Mucosa of descending colon (tissue), 3 donors: ENCODE results near the gene GPR33. TPM values are rescaled to one million over a fixed set of nuclear protein-coding genes. Genes with fewer than 3 reads are reported as not detected.
"Not testable (repeated sequence)": the region's sequence is repeated elsewhere in the genome, so short reads cannot be mapped to it uniquely, and the experiment has no call there.

Experiments used
- ATAC-seq: fragments of 200-7000 bp; cut with Tn5 transposase; one replicate; pipeline ENCODE4 v1.9.1; 2020; ENCODE audit warnings: mild to moderate bottlenecking, moderate library complexity
- DNase-seq, 3 donors: peaks; one replicate each; pipeline ENCODE4 v3.0.0-alpha.2; 2020
- H3K36me3 ChIP-seq: fragments of 200-600 bp; one replicate; pipeline ENCODE4 v1.8.0; 2021; ENCODE audit warnings: low read depth, mild to moderate bottlenecking
- H3K4me1 ChIP-seq: fragments of 200-600 bp; one replicate; pipeline ENCODE4 v1.8.0; 2021; ENCODE audit warnings: low read depth, mild to moderate bottlenecking
- H3K4me3 ChIP-seq: fragments of 200-600 bp; one replicate; pipeline ENCODE4 v1.8.0; 2021; ENCODE audit warnings: mild to moderate bottlenecking
- H3K9me3 ChIP-seq: fragments of 200-600 bp; one replicate; pipeline ENCODE4 v1.8.0; 2021; ENCODE audit warnings: mild to moderate bottlenecking
- CTCF ChIP-seq: fragments of 200-600 bp; IDR thresholded peaks from one replicate; pipeline ENCODE4 v1.8.0; 2022; ENCODE audit warnings: antibody characterized with exemption, mild to moderate bottlenecking
- intact Hi-C, 2 donors: fragments of 100-400 bp; cut with DNase I in 1 of 2; cut with micrococcal nuclease in 1 of 2; formaldehyde crosslinking; loops; one replicate each; pipeline versions ENCODE4 v1.11.0 to v1.11.1; 2022; cut with DNase I, micrococcal nuclease
- total RNA-seq, 3 donors: library from RNA; stranded (reverse); fragmentation: NEBNext Ultra II Directional in 2 of 3; extraction: Animal tissue kit (Norgen Biotek cat#: 25700) in 2 of 3; gene quantifications; one replicate each; pipeline versions ENCODE4 v1.2.1 to v1.2.4, GENCODE V29; 2021 to 2023
- donor health status: DM: no; HTN: no; CAD: no; lungs with moderate emphysema.
- donor health status: DM: no; HTN: no; CAD: no.
- donor health status: DM: no; HTN: yes; CAD: no.

The GPR33 gene
- total RNA-seq, 3 donors from 2014 or later = not detected

GRCh38 chr14:31477248-31477647, 10.6 kb downstream of the GPR33 start:
- intact Hi-C loops = no loop called here
- ATAC-seq (no peak), DNase-seq (no peak)
- Histone ChIP-seq H3K4me1 (no peaks in the 10 kb centered on the region), H3K9me3 (no peaks in the 10 kb centered on the region), H3K36me3 (no peaks in the 10 kb centered on the region), H3K4me3 (no peak overlapping the region)
- no peak for TF ChIP-seq CTCF

- no peak overlapping the region for H3K4me3 ChIP-seq
- intact Hi-C loops = no loop called here
- no peak for ATAC-seq
Observed at GRCh38 chr14:31476131-31476866, 11.5 kb downstream of the GPR33 start.

GRCh38 chr14:31466554-31466953, 21.3 kb downstream of the GPR33 start:
- no peaks in the 10 kb centered on the region for H3K9me3 ChIP-seq
- no peak overlapping the region for H3K4me3 ChIP-seq
- H3K36me3 ChIP-seq = no peaks in the 10 kb centered on the region
- intact Hi-C loops = no loop called here
- no peak for ATAC-seq
- no peaks in the 10 kb centered on the region for H3K4me1 ChIP-seq
- no peak for DNase-seq
- no peak for TF ChIP-seq CTCF

More at GRCh38 chr14:31476131-31476866, 11.5 kb downstream of the GPR33 start:
- no peak for DNase-seq
- no peaks in the 10 kb centered on the region for H3K9me3 ChIP-seq
- no peak for TF ChIP-seq CTCF
- H3K36me3 ChIP-seq = no peaks in the 10 kb centered on the region
- H3K4me1 ChIP-seq = no peaks in the 10 kb centered on the region

- DNase-seq (no peak), ATAC-seq (no peak)
- Histone ChIP-seq H3K9me3 (no peaks in the 10 kb centered on the region), H3K4me3 (no peak overlapping the region), H3K36me3 (no peaks in the 10 kb centered on the region), H3K4me1 (no peaks in the 10 kb centered on the region)
- intact Hi-C loops = no loop called here
- no peak for TF ChIP-seq CTCF
Observed at GRCh38 chr14:31465111-31465510, 22.7 kb downstream of the GPR33 start.

GRCh38 chr14:31462450-31462849, 25.4 kb downstream of the GPR33 start:
- H3K9me3 ChIP-seq, intact Hi-C loops, DNase-seq, H3K4me3 ChIP-seq, H3K4me1 ChIP-seq, ATAC-seq, H3K36me3 ChIP-seq: not testable (repeated sequence)

GRCh38 chr14:31461545-31461944, 26.3 kb downstream of the GPR33 start:
- no peak for ATAC-seq
- no peak for TF ChIP-seq CTCF
- intact Hi-C loops = no loop called here

More at GRCh38 chr14:31461545-31461944, 26.3 kb downstream of the GPR33 start:
- Histone ChIP-seq H3K4me3 (no peak overlapping the region), H3K36me3 (no peaks in the 10 kb centered on the region), H3K4me1 (peaks cover 2% of the 10 kb centered on the region), H3K9me3 (no peaks in the 10 kb centered on the region)
- no peak for DNase-seq
